IMR-90 (cell line): ENCODE results near the gene PLEKHB2. TPM values are rescaled to one million over a fixed set of nuclear protein-coding genes. Genes with fewer than 3 reads are reported as not detected.

Experiments
- ATAC-seq: fragments of 200-7000 bp; cut with Tn5 transposase; 2 replicates; pipeline ENCODE4 v1.9.1; 2020; ENCODE audit warnings: low read depth, mild to moderate bottlenecking, moderate library complexity
- BruUV-seq: library from RNA; stranded (reverse); fragments of 400-500 nt; replicated peaks from 2 replicates; lab custom pipeline; 2021; lab: Mats Ljungman, UMichigan
- CTCF ChIA-PET: fragments of 300-600 bp; formaldehyde crosslinking; extraction: SDS; loops from one replicate; lab custom pipeline; 2021; ENCODE audit warnings: antibody characterized with exemption; lab: Yijun Ruan, JAX
- POLR2A ChIA-PET: fragments of 300-600 bp; sonication (Branson Sonifier 250); formaldehyde crosslinking; loops from one replicate; lab custom pipeline; 2022; ENCODE audit warnings: antibody characterized with exemption; ENCODE audit not compliant: unreplicated experiment; lab: Charles Lee
- DNase-seq: peaks from one replicate; pipeline ENCODE4 v3.0.0; 2013
- H2AFZ ChIP-seq: replicated peaks from 2 replicates; pipeline ENCODE3; 2013; ENCODE audit warnings: low read length, mild to moderate bottlenecking; ENCODE audit not compliant: poor library complexity
- H2AK5ac ChIP-seq: 2 replicates; pipeline ENCODE4 v1.6.1; 2013; ENCODE audit warnings: low read depth, low read length, inconsistent platforms
- H2AK9ac ChIP-seq: replicated peaks from 2 replicates; pipeline ENCODE3; 2013; ENCODE audit warnings: mild to moderate bottlenecking, low read depth, low read length, moderate library complexity; ENCODE audit not compliant: poor library complexity
- H2BK120ac ChIP-seq: 2 replicates; pipeline ENCODE4 v1.6.1; 2013; ENCODE audit warnings: low read depth, low read length, inconsistent platforms
- H2BK15ac ChIP-seq: 3 replicates; pipeline ENCODE4 v1.6.1; 2013; ENCODE audit warnings: low read depth, low read length, inconsistent platforms
- H2BK20ac ChIP-seq: 2 replicates; pipeline ENCODE4 v1.6.1; 2013; ENCODE audit warnings: low read depth, mild to moderate bottlenecking, inconsistent platforms, low read length, moderate library complexity
- H2BK5ac ChIP-seq: 2 replicates; pipeline ENCODE4 v1.6.1; 2013; ENCODE audit warnings: mild to moderate bottlenecking, low read depth, low read length, inconsistent platforms; ENCODE audit not compliant: poor library complexity, severe bottlenecking
- H3K14ac ChIP-seq: replicated peaks from 2 replicates; pipeline ENCODE4 v1.6.1; 2013; ENCODE audit warnings: low read depth, low read length, inconsistent platforms
- H3K18ac ChIP-seq: 2 replicates; pipeline ENCODE4 v1.6.1; 2013; ENCODE audit warnings: low read depth, low read length, control low read depth
- H3K23ac ChIP-seq: 2 replicates; pipeline ENCODE4 v1.6.1; 2013; ENCODE audit warnings: low read depth, low read length, inconsistent platforms
- H3K27ac ChIP-seq: 2 replicates; pipeline ENCODE4 v1.5.1; 2013; ENCODE audit warnings: mild to moderate bottlenecking, control low read depth, low read length; ENCODE audit not compliant: insufficient read depth
- H3K27me3 ChIP-seq: 2 replicates; pipeline ENCODE4 v1.6.1; 2013; ENCODE audit warnings: low read length; ENCODE audit not compliant: control insufficient read depth, insufficient read depth
- H3K36me3 ChIP-seq: 2 replicates; pipeline ENCODE4 v1.6.1; 2013; ENCODE audit warnings: low read length, mixed read lengths; ENCODE audit not compliant: control insufficient read depth, insufficient read depth
- H3K4ac ChIP-seq: 2 replicates; pipeline ENCODE4 v1.6.1; 2013; ENCODE audit warnings: low read depth, low read length, inconsistent platforms
- H3K4me1 ChIP-seq: 2 replicates; pipeline ENCODE4 v1.6.1; 2013; ENCODE audit warnings: low read length, mixed read lengths; ENCODE audit not compliant: control insufficient read depth, insufficient read depth
- H3K4me2 ChIP-seq: 2 replicates; pipeline ENCODE4 v1.6.1; 2013; ENCODE audit warnings: low read depth, mild to moderate bottlenecking, control low read depth, low read length, moderate library complexity
- H3K4me3 ChIP-seq: 2 replicates; pipeline ENCODE4 v1.5.1; 2013; ENCODE audit warnings: low read depth, mild to moderate bottlenecking, control low read depth, low read length, moderate library complexity; ENCODE audit not compliant: insufficient read depth
- H3K56ac ChIP-seq: 2 replicates; pipeline ENCODE4 v1.6.1; 2013; ENCODE audit warnings: low read length, inconsistent platforms; ENCODE audit not compliant: insufficient read depth; ENCODE audit errors: extremely low read depth
- H3K79me1 ChIP-seq, 2 experiments: 2 replicates each; pipeline ENCODE4 v1.6.1; 2013; ENCODE audit warnings: low read length in 2 of 2, inconsistent platforms in 1 of 2, low read depth in 1 of 2
- H3K9ac ChIP-seq: 2 replicates; pipeline ENCODE4 v1.6.1; 2013; ENCODE audit warnings: low read depth, low read length, control low read depth
- H3K9me1 ChIP-seq: 2 replicates; pipeline ENCODE4 v1.6.1; 2013; ENCODE audit warnings: low read length, inconsistent platforms; ENCODE audit not compliant: insufficient read depth
- H3K9me3 ChIP-seq: 2 replicates; pipeline ENCODE4 v1.6.1; 2013; ENCODE audit warnings: low read length; ENCODE audit not compliant: control insufficient read depth, insufficient read depth
- H4K20me1 ChIP-seq: 2 replicates; pipeline ENCODE4 v1.6.1; 2013; ENCODE audit warnings: low read length, inconsistent platforms; ENCODE audit not compliant: insufficient read depth
- H4K5ac ChIP-seq: 2 replicates; pipeline ENCODE4 v1.6.1; 2013; ENCODE audit warnings: mild to moderate bottlenecking, low read depth, low read length, control low read depth
- H4K8ac ChIP-seq, 2 experiments: 2 replicates each; pipeline ENCODE4 v1.6.1; 2013; ENCODE audit warnings: low read depth in 2 of 2, low read length in 2 of 2, control low read depth in 1 of 2, inconsistent platforms in 1 of 2
- H4K91ac ChIP-seq: 2 replicates; pipeline ENCODE4 v1.6.1; 2013; ENCODE audit warnings: low read depth, low read length, inconsistent platforms; ENCODE audit not compliant: insufficient read depth
- BHLHE40 ChIP-seq: fragments of 150-350 bp; IDR thresholded peaks from 2 replicates; pipeline ENCODE4 v1.6.1; 2016; ENCODE audit warnings: mild to moderate bottlenecking, low read depth, low read length
- CEBPB ChIP-seq: IDR thresholded peaks from 2 replicates; pipeline ENCODE4 v1.6.1; 2012; ENCODE audit warnings: low read depth, low read length, improper control_type of control experiment
- CHD1 ChIP-seq: IDR thresholded peaks from 2 replicates; pipeline ENCODE4 v1.6.1; 2012; ENCODE audit warnings: low read depth, low read length, improper control_type of control experiment
- CTCF ChIP-seq: conservative IDR thresholded peaks from 2 replicates; pipeline ENCODE4 v1.5.1; 2012; ENCODE audit warnings: mild to moderate bottlenecking, low read depth, low read length, improper control_type of control experiment
- ELK1 ChIP-seq: fragments of 150-350 bp; IDR thresholded peaks from 2 replicates; pipeline ENCODE4 v1.6.1; 2016; ENCODE audit warnings: low read depth, mild to moderate bottlenecking, low read length, moderate library complexity, borderline replicate concordance
- FOS ChIP-seq: fragments of 150-350 bp; IDR thresholded peaks from 2 replicates; pipeline ENCODE4 v1.6.1; 2016; ENCODE audit warnings: low read depth, low read length
- MAFK ChIP-seq: IDR thresholded peaks from 2 replicates; pipeline ENCODE4 v1.6.1; 2012; ENCODE audit warnings: low read depth, low read length, improper control_type of control experiment
- MAZ ChIP-seq: IDR thresholded peaks from 2 replicates; pipeline ENCODE4 v1.6.1; 2012; ENCODE audit warnings: low read depth, mild to moderate bottlenecking, low read length, improper control_type of control experiment, moderate library complexity, borderline replicate concordance
- MXI1 ChIP-seq: IDR thresholded peaks from 2 replicates; pipeline ENCODE4 v1.6.1; 2012; ENCODE audit warnings: low read depth, mild to moderate bottlenecking, low read length, moderate library complexity, borderline replicate concordance
- NFE2L2 ChIP-seq: fragments of 150-350 bp; IDR thresholded peaks from 2 replicates; pipeline ENCODE4 v1.6.1; 2016; ENCODE audit warnings: low read depth, mild to moderate bottlenecking, low read length
- POLR2A ChIP-seq: IDR thresholded peaks from 2 replicates; pipeline ENCODE4 v1.6.1; 2012; ENCODE audit warnings: mild to moderate bottlenecking, low read depth, low read length
- RAD21 ChIP-seq: IDR thresholded peaks from 2 replicates; pipeline ENCODE4 v1.6.1; 2012; ENCODE audit warnings: low read length, improper control_type of control experiment
- RCOR1 ChIP-seq: IDR thresholded peaks from 2 replicates; pipeline ENCODE4 v1.6.1; 2012; ENCODE audit warnings: mild to moderate bottlenecking, low read length, improper control_type of control experiment; ENCODE audit not compliant: insufficient replicate concordance
- RFX5 ChIP-seq: IDR thresholded peaks from 2 replicates; pipeline ENCODE4 v1.8.0; 2012; ENCODE audit warnings: low read depth, mild to moderate bottlenecking, low read length, moderate library complexity
- SMC3 ChIP-seq: fragments of 150-350 bp; IDR thresholded peaks from 2 replicates; pipeline ENCODE4 v1.6.1; 2016; ENCODE audit warnings: low read depth, mild to moderate bottlenecking, antibody characterized with exemption, low read length, moderate library complexity
- USF2 ChIP-seq: fragments of 150-350 bp; IDR thresholded peaks from 2 replicates; pipeline ENCODE4 v1.6.1; 2017; ENCODE audit warnings: mild to moderate bottlenecking, antibody characterized with exemption, low read length, low read depth
- WGBS, 2 experiments: methylation state at CpG; one replicate each; pipeline versions ENCODE4 v1.1.5 to v1.1.7; 2013; ENCODE audit warnings: missing lambda C conversion rate in 2 of 2; ENCODE audit not compliant: insufficient read length in 1 of 2; ENCODE audit errors: extremely low coverage in 2 of 2; 5-methylcytosine and 5-hydroxymethylcytosine counted together
- dilution Hi-C: fragments of 300-500 bp; cut with HindIII; formaldehyde crosslinking; loops from one replicate; pipeline ENCODE4 v1.14.3; 2018; ENCODE audit warnings: low sequenced_read_pairs; ENCODE audit not compliant: unreplicated experiment
- in situ Hi-C: fragments of 300-500 bp; cut with MboI; formaldehyde crosslinking; loops from 3 replicates; pipeline ENCODE4 v1.14.3; 2019; ENCODE audit warnings: low sequenced_read_pairs, inconsistent platforms, mixed read lengths
- intact Hi-C: fragments of 100-400 bp; cut with micrococcal nuclease; formaldehyde crosslinking; loops from 2 replicates; pipeline ENCODE4 v1.10.0; 2022
- polyA plus RNA-seq, 3 experiments: library from polyadenylated mRNA; depleted of rRNA; stranded (reverse); fragments of >200 nt; gene quantifications; 2 replicates each; pipeline ENCODE4 v1.2.3, GENCODE V29; 2012; ENCODE audit warnings: low replicate concordance in 1 of 3
- total RNA-seq: library from RNA; depleted of rRNA; stranded (reverse); fragments of >200 nt; gene quantifications from 2 replicates; pipeline ENCODE4 v1.2.3, GENCODE V29; 2012

Gene PLEKHB2
- total and polyA plus RNA-seq, 2 of the 4 experiments (the other 2 are of a cell fraction), result 62.9 to 82.1 TPM

GRCh38 chr2:131145040-131145439, 39.9 kb downstream of the PLEKHB2 start:
- no CpG with 5 or more reads among the region's 2 CpGs for WGBS, 2 experiments

More at GRCh38 chr2:131145040-131145439, 39.9 kb downstream of the PLEKHB2 start:
- no peak overlapping the region for H2BK20ac ChIP-seq
- dilution Hi-C loops, result no loop called here
- H3K14ac ChIP-seq, result no peak overlapping the region
- H2AK5ac ChIP-seq, result no peak overlapping the region
- no peak overlapping the region for H2AK9ac ChIP-seq
- no TSS peak for BruUV-seq
- no peak overlapping the region for H2BK15ac ChIP-seq
- H3K4me2 ChIP-seq, result no peak overlapping the region
- peaks cover 34% of the 10 kb centered on the region for H3K36me3 ChIP-seq
- H3K9me1 ChIP-seq, result peaks cover 7% of the 10 kb centered on the region; the same call in 1 of the 2 replicates
- ATAC-seq, result no peak
- no peak overlapping the region for H2BK120ac ChIP-seq
- in situ Hi-C loops, result no loop called here
- H3K4me3 ChIP-seq, result no peak overlapping the region
- no peak overlapping the region for H4K8ac ChIP-seq
- peaks cover 15 to 24% of the 10 kb centered on the region in 2 experiments; a peak in 3 of 4 replicates for H3K79me1 ChIP-seq
- CTCF ChIA-PET, result no interaction called here
- H4K20me1 ChIP-seq, result peaks cover 8% of the 10 kb centered on the region; the same call in 1 of the 2 replicates
- DNase-seq, result no peak
- TF ChIP-seq MXI1, result no peak
- no peak for TF ChIP-seq RFX5
- TF ChIP-seq RCOR1, result no peak
- no peak for TF ChIP-seq BHLHE40
- TF ChIP-seq CEBPB, result no peak
- no peak for TF ChIP-seq CHD1
- TF ChIP-seq RAD21, result no peak
- no peak for TF ChIP-seq MAFK
- TF ChIP-seq POLR2A, result no peak
- no peak for TF ChIP-seq MAZ
- no peak for TF ChIP-seq NFE2L2
- TF ChIP-seq FOS, result no peak
- TF ChIP-seq CTCF, result no peak
- TF ChIP-seq USF2, result no peak
- no peak for TF ChIP-seq ELK1
- TF ChIP-seq SMC3, result no peak
- no peak overlapping the region for H4K91ac ChIP-seq
- H3K27me3 ChIP-seq, result no peaks in the 10 kb centered on the region
- no peak overlapping the region for H3K18ac ChIP-seq
- H2BK5ac ChIP-seq, result no peak overlapping the region
- intact Hi-C loops, result loop anchor here (5.0 kb wide), 1 partner anchor 348 kb away; no protein-coding TSS in a partner anchor
- no peak overlapping the region for H3K4ac ChIP-seq
- no peak overlapping the region for H4K5ac ChIP-seq
- no peak overlapping the region for H3K27ac ChIP-seq
- H3K23ac ChIP-seq, result no peak overlapping the region
- no peak overlapping the region for H3K9ac ChIP-seq
- POLR2A ChIA-PET, result interaction anchor here (0.8 kb wide), 1 partner anchor 803 kb away, joined by 3 read pairs; no protein-coding TSS in a partner anchor
- no peaks in the 10 kb centered on the region for H3K9me3 ChIP-seq
- no peak overlapping the region for H2AFZ ChIP-seq
- H3K56ac ChIP-seq, result no peak overlapping the region
- H3K4me1 ChIP-seq, result no peaks in the 10 kb centered on the region
